Naive thymus-derived CD8-positive, alpha-beta T cell (primary cell): ENCODE measurements around the gene MTCH1. TPM values are rescaled to one million over a fixed set of nuclear protein-coding genes. Genes with fewer than 3 reads are reported as not detected.
A peak's percentile ranks its signal among the peaks of the same experiment; 100 is the strongest.

Experiments
- ATAC-seq, 2 donors: fragments of 150-1000 bp; cut with Tn5 transposase in 1 of 2; sonication (Bioruptor Pico), chemical (Tn5 transposase) in 1 of 2; 1 replicate in 1 of 2; 2 replicates in 1 of 2; pipeline ENCODE4 v1.10.0; 2021; ENCODE audit warnings: mild to moderate bottlenecking in 2 of 2, moderate library complexity in 2 of 2
- POLR2A ChIA-PET: fragments of 350-600 bp; sonication (Branson Sonifier 250); formaldehyde crosslinking; loops from one replicate; lab custom pipeline; 2021; ENCODE audit warnings: antibody characterized with exemption; lab: Charles Lee
- DNase-seq, 10 donors: peaks; one replicate each; pipeline versions ENCODE4 v3.0.0 to v3.0.0-alpha.2; 2020 to 2022
- H3K27ac Mint-ChIP-seq, 10 donors: one replicate each; pipeline ENCODE4 v1.8.0; 2020 to 2022; ENCODE audit warnings: mild to moderate bottlenecking in 10 of 10, mixed read lengths in 10 of 10, moderate library complexity in 4 of 10, inconsistent platforms in 1 of 10
- H3K27me3 Mint-ChIP-seq, 5 donors: one replicate each; pipeline ENCODE4 v1.8.0; 2021 to 2022; ENCODE audit warnings: mixed read lengths in 5 of 5
- H3K36me3 Mint-ChIP-seq, 3 donors: one replicate each; pipeline ENCODE4 v1.8.0; 2020 to 2022; ENCODE audit warnings: mixed read lengths in 3 of 3, mild to moderate bottlenecking in 2 of 3, inconsistent platforms in 1 of 3
- H3K4me1 Mint-ChIP-seq, 4 donors: one replicate each; pipeline ENCODE4 v1.8.0; 2021 to 2022; ENCODE audit warnings: mixed read lengths in 4 of 4
- H3K4me3 Mint-ChIP-seq, 10 donors: one replicate each; pipeline ENCODE4 v1.8.0; 2020 to 2022; ENCODE audit warnings: mild to moderate bottlenecking in 10 of 10, mixed read lengths in 10 of 10, moderate library complexity in 6 of 10, inconsistent platforms in 1 of 10
- H3K9me3 Mint-ChIP-seq, 9 donors: one replicate each; pipeline ENCODE4 v1.8.0; 2020 to 2022; ENCODE audit warnings: mixed read lengths in 9 of 9, mild to moderate bottlenecking in 3 of 9, inconsistent platforms in 1 of 9, moderate library complexity in 1 of 9
- polyA plus RNA-seq, 3 donors: library from polyadenylated mRNA; unstranded; fragments of 300-500 nt; fragmentation: Illumina TruSeq; gene quantifications; one replicate each; pipeline ENCODE4 v1.2.3, GENCODE V29; 2021
- total RNA-seq, 8 experiments: library from RNA in 2 of 8; stranded (reverse) in 2 of 8; gene quantifications; one replicate each; pipeline ENCODE4 v1.2.3 and lab custom pipeline; 2021 to 2026

The MTCH1 gene
- total and polyA plus RNA-seq, 5 experiments from 2014 or later: 63.2 to 143 (median 78.3) TPM

- Mint-ChIP-seq H3K36me3 (peaks cover 0 to 56% (median 17%) of the 10 kb centered on the region in 3 donors), H3K4me3 (no peak overlapping the region)
- peak in 1 of 2 donors; percentile 16 for ATAC-seq
These were observed 61.9 kb downstream of the MTCH1 start for GRCh38 chr6:36924131-36924530.

GRCh38 chr6:36920546-36920945, 65.5 kb downstream of the MTCH1 start:
- H3K27ac Mint-ChIP-seq: no peak overlapping the region
- no peaks in the 10 kb centered on the region for H3K9me3 Mint-ChIP-seq
- ATAC-seq (no peak), DNase-seq (no peak)
- H3K4me3 Mint-ChIP-seq: no peak overlapping the region
- H3K4me1 Mint-ChIP-seq: peaks cover 0 to 4% (median 2%) of the 10 kb centered on the region in 4 donors
- peaks cover 0 to 81% (median 23%) of the 10 kb centered on the region in 3 donors for H3K36me3 Mint-ChIP-seq
- POLR2A ChIA-PET: no interaction called here
- no peaks in the 10 kb centered on the region for H3K27me3 Mint-ChIP-seq

More at GRCh38 chr6:36924131-36924530, 61.9 kb downstream of the MTCH1 start:
- Mint-ChIP-seq H3K27me3 (no peaks in the 10 kb centered on the region), H3K27ac (peak overlapping the region in 8 of 10 donors; percentile 0 to 80 (median 26)), H3K9me3 (no peaks in the 10 kb centered on the region), H3K4me1 (peaks cover 0 to 4% (median 2%) of the 10 kb centered on the region in 4 donors)
- POLR2A ChIA-PET: no interaction called here
- DNase-seq: peak in 1 of 10 donors; percentile 14

DNA sequence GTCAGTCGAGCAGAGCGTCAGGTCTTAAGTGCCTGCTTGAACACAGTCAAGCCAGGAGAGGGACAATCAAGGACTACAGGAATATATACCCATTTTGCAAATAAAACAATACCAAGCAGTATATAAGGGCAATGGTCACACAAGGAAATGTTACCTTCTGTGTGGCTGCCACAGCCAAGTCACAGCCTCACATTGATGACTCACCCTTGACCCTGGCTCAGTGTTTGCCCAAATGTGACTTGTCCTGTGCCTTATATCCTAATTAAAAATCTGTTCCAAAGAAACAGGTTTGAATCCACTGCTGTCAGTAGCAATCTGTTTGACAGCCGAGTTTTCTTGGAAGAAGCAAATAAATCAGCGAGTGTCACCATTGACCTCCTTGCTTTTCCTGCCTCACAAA, 65.9 kb downstream of the MTCH1 start:
- POLR2A ChIA-PET: no interaction called here
- DNase-seq (no peak), ATAC-seq (no peak)
- Mint-ChIP-seq H3K36me3 (peaks cover 2 to 81% (median 21%) of the 10 kb centered on the region in 3 donors), H3K9me3 (no peaks in the 10 kb centered on the region), H3K4me3 (no peak overlapping the region), H3K27me3 (no peaks in the 10 kb centered on the region), H3K27ac (no peak overlapping the region), H3K4me1 (peaks cover 0 to 4% (median 2%) of the 10 kb centered on the region in 4 donors)

Other genes with a start within 250 kb of the MTCH1 start
- under 1 TPM; 0.57 to 0.85 TPM for gene CPNE5, start 146.8 kb downstream of the MTCH1 start, total RNA-seq
- under 1 TPM; 0.14 to 0.33 (median 0.26) TPM for gene CPNE5, start 146.8 kb downstream of the MTCH1 start, polyA plus RNA-seq
- gene PPIL1, start 111.4 kb downstream of the MTCH1 start, total RNA-seq: 10 to 100 TPM; 10.3 to 11.5 TPM
- 10 to 100 TPM; 27.1 to 34.2 (median 27.6) TPM for gene PPIL1, start 111.4 kb downstream of the MTCH1 start, polyA plus RNA-seq
- gene C6orf89, start 100.2 kb downstream of the MTCH1 start, total RNA-seq: 10 to 100 TPM; 41.9 to 44.9 TPM
- gene C6orf89, start 100.2 kb downstream of the MTCH1 start, polyA plus RNA-seq: 10 to 100 TPM; 37.4 to 44.4 (median 40.1) TPM
- gene PI16, start 31.5 kb downstream of the MTCH1 start, total RNA-seq: 1 to 10 TPM in 1 of 2 experiments, under 1 TPM in 1; 0.65 to 1.1 TPM
- 1 to 10 TPM; 1.2 to 6.4 (median 3.5) TPM for gene PI16, start 31.5 kb downstream of the MTCH1 start, polyA plus RNA-seq
- 1 to 10 TPM; 7.2 to 7.4 TPM for gene FGD2, start 19.5 kb upstream of the MTCH1 start, total RNA-seq
- under 1 TPM in 1 of 3 donors, not detected in 2; 0.25 TPM for gene FGD2, start 19.5 kb upstream of the MTCH1 start, polyA plus RNA-seq
- 10 to 100 TPM; 79.3 to 80.5 TPM for gene PIM1, start 184.0 kb upstream of the MTCH1 start, total RNA-seq
- gene PIM1, start 184.0 kb upstream of the MTCH1 start, polyA plus RNA-seq: 100 to 1,000 TPM; 106 to 196 (median 182) TPM